Stimulated activated CD8-positive, alpha-beta memory T cell treated with anti-CD3 and anti-CD28 coated beads, Interleukin-12 subunit alpha, Interleukin-12 subunit beta, amount 100 ng/mL, for 4 hours (primary cell): Measurements from ENCODE around the gene SYNPR.

ENCODE experiments used
- DNase-seq: peaks from one replicate; pipeline ENCODE4 v3.0.0-alpha.2; 2020; ENCODE audit warnings: low read depth

SYNPR gene

DNA sequence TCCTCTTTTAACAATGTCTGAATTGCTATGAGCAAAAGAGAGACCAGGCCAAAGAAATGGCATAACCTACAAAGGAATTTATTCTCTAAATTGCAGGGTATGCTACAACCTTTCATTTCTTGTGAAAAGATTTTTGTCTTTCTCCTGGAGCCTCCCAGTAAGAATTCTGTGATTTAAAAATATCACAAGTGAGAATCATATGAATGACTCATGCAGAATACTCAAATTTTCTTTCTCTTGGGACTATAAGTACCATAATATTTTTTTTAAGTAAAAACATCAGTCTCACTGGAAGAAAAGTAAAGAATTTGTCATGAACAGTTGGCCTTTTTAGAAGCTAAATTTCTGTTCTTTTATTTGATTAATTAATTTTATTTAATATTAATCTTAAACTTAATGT lies 26.3 kb downstream of the SYNPR start:
- DNase-seq, result no peak

DNA sequence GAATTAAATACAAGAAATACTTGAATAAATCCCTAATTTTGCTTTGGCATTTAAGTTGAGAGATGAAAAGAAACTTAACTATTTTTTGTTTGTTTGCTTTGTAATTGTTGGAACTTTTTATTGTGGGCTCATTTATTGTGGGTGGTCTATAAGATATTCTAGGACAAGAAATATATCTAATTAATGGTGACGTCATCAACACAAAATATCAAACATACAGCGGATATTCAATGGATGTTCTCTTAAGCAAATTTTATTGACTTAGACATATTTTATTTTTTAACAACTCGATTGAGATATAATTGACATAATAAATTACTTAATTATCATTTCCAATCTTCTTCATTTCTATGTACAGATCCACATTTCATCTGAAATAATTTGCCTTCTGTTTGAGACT lies 30.0 kb downstream of the SYNPR start:
- no peak for DNase-seq

DNA sequence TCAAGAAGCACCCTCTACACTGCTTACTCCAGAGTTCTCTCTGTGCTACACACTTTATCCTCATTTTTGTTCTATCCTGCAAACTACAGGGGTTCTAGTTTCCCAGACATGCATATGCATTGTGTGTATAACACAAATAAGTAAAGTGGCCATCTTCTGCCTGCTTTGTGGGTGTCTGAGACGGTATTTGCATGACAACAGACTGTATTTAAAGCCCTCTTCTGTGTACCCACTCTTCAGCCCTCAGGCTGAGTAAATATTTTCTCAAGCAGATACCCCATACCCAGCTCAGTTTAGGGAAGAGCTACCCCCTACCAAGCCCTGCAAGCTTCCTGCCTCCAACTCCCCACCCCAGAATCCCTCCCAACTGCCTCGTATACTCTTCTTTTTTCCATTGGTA lies 31.7 kb downstream of the SYNPR start:
- DNase-seq, result no peak

DNA sequence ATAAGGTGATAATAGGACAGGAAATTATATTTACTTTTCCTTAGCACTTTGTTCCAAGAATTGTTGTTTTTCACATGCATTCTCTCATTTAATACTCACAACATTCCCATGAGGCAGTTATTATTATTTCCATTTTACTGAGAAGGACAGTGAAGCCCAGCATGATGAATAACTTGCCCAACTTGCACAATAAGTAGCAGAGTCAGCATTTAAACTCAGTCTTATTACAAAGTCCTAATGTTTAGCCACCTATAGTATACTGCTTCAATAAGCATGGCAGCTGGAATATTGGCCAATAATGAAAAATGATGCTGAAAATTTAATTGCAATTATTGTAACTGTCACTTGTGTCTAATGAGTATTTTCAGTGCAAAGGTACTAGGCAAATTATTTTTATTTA lies 45.7 kb downstream of the SYNPR start:
- DNase-seq, result no peak

DNA sequence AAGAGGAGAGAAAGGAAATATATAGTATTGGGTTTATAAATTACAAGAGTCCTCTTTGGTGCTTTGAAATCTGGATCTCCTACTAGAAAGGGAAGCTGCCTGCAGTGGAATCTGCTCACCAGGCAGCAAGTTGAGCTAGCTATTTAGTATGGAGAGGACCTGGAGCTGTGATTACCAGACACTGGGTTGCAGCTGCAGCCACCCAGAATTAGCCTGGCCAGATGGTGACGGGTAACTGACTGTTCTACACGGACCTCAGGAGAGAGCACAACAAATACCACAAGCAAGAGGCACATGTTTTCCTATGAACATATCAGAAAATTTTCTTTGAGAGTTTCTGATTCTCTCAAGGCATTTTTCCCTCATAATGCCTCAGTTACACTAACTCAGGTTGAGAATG lies 46.5 kb downstream of the SYNPR start:
- DNase-seq, result no peak

DNA sequence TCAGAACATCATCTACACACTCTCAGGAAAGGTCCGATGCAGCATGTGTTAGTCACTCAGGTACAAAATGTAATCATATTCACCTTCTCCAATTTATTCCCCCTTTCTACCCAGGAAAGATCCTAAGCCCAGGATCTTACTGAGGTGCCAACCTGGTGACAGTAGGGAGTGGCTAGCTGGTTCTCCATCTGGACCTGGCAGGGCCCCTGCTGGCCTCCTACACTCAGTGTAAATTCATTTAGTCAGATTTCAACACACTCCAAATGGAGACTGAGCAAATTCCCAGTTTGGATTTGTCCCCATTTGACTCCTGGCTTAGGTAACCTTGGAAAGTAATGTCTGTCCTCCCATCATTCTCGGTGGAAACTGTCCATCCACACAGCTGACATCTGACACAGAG lies 47.3 kb downstream of the SYNPR start:
- DNase-seq, result no peak

DNA sequence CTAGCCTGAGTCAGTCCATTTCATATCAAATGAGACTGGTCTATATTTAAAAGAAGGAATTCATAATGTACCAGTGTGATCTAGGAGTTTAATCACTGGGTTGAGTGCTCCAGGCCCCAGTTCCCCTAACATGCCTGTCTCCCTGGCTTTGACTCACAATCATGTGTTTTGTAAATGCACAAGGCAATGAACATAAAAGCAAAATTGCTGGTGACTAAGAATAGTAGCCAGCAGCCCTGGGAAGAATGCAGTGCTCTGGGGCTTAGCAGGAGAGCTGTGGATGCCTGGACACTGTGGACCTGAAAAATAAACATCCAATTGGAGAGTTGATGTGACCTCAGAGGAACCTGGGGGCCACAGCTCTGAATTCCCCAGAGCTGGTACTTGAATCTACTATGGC lies 50.3 kb downstream of the SYNPR start:
- DNase-seq, result no peak

DNA sequence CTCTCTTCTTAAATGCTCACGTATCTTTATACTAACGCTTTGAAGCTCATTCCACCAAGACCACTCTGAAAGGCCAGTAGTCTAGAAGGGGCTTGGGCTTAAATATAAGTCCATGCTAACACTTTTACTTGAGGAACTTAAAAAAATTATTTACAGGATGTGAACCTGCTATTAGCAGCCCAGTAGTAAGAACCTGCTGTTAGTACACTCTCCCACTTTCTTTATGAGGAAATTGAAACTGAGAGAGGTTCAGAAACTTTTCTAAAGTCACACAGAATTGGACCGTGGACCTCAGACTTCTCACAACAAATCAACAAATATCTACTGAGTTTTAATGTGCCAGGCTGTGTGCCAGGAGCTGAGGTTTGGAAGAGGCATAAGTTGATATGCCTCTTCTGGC lies 53.4 kb downstream of the SYNPR start:
- no peak for DNase-seq

DNA sequence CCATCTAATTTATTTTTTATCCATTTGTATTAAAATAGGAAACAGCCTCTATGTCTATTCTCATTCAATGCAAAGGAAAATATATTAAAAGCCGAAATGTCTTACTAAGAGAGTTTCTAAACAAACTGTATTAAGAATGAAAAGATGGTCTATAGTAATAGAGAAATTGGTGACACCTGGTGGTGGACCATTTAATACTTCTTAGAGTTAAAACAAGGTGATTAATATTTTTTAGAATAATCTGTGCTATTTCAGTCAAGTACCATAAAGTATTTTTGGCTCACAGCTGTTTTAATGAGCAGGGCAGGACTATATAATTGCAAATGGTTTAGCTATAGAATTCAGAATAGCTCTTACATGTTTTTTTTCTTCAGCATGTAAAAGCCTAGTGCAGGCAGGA lies 55.7 kb downstream of the SYNPR start:
- DNase-seq, result no peak

DNA sequence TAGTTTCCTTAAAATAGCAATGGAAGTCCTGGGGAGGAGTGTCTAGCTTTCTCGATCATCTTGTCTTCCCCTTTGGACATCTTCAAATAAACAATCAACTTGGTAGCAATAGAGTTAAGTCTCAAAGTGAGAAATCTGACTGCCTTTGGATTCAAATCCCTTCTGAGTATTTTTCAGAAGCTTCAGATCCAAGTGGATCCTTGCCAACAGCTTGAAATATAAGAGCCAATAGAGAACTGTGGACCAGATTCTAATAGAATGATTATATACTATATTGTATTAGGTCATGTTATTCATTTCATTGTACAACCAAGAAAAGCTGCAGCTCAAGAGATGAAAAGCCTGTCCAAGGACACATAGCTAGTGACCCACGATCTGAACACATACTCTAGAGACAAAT lies 60.2 kb downstream of the SYNPR start:
- no peak for DNase-seq

DNA sequence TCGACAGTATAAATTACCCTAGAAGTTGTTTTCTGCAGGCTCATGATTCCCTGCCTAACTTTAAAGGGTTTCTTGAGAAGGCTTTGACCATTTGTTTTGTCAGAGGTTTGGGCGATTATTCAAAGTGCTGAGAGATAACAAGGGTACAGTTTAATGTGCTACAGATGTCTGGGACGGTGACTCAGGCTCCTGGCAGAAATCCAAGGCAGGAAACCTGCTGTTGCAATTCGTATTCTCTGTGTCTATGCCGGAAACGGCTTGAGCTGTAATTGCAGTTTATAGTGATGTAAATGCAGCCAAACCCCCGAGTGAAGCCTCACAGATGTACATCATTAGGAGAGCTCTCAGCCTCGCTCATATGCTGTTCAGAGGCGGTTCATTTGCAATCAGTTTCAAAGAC lies 65.6 kb downstream of the SYNPR start:
- DNase-seq, result no peak

DNA sequence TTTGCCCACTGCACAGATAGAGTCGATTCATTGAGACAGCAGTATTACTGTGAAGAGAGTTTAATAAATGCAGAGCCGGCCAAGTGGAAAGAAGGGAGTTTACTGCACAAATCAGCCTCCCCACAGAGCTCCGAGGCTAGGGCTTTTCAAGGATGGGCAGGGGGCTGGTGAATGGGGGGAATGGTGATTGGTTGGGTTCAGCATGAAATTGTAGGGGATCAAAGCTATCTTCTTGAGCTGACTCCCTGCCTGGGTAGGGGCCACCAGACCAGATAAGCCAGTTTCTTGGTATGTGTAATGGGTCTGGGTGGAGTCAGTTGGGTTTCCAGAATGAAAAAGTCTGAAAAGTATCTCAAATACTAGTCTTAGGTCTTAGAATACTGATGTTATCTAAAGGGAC lies 66.6 kb downstream of the SYNPR start:
- DNase-seq, result no peak

DNA sequence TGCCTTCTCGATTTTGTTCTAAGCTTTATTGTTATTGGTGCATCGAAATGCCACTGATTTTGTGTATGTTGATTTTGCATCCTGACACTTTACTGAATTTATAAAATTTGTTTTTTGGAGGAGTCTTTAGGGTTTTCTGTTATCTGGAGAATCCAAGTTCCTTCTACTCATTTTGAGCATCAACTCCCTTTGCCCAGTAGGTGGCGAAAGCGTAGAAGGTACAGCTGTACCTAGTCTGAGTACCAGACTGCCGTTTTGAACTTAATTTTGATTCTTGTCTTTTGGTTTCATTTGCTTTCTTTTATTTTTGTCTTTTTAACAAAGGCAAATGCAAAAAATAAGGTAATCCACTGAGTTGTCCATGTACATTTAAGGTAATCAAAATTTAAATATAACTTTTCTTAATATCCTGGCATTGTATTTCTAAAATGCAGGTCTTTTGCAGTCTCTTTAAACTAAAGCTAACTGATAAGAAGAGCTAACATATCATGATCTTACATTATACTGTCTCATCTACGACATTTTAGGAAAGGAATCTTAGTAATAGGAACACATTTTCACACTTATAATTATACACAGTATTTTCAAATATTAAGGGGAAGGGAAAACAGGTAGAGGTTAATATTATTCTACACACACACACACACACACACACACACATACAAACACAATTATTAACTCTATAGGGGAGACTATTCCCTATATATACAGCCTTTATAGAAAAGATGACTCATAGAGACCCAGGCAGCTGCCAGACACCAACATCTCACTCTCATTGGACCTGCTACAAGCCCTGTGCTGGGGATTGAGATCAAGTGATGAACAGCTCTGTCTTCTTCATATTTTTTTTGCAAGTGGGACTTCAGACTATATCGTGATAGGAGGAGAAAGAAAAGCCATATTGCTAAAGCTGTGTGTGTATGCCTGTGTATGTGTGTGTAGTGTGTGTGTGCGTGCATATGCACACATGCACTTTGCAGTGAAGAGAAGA lies 71.8 kb downstream of the SYNPR start:
- DNase-seq, result no peak

DNA sequence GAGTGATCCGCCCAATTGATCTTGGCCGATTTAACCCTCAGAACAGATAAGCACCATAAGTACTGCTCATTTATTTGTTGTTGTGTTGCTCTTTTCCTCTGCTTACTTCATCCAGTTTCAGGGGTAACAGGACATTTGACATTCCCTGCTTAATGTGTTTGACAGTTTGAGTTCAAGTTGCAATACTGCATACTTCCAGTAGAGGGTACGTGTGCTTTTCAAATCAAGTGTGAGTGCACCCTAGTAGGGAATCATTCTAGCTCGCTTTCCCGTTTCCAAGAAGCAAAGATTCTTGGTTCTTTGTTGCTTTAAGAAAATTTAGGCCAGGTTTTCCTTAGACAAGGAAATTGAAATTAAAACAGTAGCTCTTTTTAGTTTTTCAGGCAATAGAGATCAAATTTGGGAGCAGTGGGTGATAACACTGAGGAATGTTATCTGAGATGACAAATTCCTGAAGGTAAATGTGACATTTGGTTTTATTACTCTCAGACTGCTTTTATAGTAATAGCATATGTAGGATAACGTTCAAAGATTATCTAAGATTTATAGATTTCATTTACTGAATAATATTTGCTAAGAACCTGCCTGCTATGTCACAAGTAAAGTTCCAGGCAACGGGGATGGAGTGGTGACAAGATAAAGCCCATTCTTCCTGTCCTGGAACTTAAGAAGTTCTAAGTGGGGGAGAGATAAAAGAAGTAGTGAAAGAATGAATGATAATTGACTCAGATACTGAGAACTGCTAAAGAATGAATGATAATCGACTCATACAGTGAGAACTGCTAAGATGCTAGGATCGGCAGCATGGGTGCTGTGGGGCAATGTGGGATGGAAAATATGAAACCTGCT lies 73.3 kb downstream of the SYNPR start:
- DNase-seq, result no peak

DNA sequence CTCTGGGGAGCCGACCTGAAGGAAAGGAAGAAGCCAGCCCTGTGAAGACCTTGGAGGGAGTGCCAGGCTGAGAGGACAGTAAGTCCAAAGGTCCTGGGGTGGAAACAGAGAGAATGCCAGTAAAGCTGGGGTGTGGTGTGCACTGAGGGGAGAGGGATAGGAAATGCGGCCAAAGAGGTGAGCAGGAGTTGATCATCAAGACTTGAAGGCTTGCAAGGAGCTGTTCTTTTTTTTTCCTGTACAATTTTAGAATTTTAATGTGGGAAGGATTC lies 73.8 kb downstream of the SYNPR start:
- no peak for DNase-seq

DNA sequence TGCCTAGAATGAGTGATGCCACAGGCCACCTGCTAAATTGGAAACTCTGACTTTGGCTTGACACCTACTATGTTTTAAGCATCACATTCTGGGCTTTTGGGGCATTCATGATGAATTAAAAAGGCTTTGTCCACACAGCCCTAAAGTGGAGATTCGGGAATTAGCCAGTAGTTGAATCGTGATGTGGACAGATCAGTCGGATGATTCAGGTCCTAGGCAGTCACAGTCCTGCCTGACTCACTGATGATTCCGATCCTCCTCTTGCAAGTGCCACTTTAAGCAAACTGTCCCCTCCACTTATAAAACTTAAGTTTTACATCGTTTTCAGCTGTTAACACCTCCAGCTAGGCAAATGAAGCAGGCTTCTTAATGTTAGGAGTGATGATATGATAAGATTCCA lies 75.3 kb downstream of the SYNPR start:
- no peak for DNase-seq

DNA sequence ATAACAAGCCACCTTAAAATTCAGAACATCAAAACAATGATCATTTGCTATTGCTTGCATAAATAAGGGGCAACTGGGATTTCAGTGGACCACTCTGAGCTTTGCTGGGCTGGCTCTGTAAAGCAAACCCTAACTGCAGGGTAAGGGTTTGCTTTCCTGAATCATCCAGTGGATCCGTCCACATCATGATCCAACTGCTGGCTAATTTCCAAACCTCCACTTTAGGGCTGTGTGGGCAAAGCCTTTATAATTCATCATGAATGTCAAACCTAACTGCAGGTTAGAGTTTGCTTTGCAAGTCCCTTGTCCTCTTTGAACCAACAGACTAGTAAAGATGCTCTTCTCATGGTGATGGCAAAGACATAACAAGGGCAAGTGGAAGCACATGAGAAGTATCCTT lies 76.1 kb downstream of the SYNPR start:
- DNase-seq, result no peak

DNA sequence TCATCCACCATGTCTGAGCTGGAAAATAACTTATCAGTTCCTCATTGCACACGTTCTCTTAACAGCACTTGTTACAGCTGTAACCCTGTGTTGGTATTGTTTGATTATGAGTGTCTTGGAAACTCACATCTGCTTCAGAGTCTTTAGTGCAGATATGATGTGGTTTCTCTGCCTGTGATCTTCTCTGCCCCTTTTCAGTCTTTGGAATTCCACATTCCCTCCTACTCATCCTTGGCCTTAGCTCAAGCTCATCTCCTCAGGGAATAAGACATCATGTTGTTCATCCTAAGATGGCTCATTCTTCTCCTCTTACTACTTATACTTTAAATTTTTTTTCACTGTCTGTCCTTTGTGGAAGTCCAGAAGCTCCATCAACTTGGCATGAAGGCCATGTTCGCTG lies 77.7 kb downstream of the SYNPR start:
- DNase-seq, result no peak

DNA sequence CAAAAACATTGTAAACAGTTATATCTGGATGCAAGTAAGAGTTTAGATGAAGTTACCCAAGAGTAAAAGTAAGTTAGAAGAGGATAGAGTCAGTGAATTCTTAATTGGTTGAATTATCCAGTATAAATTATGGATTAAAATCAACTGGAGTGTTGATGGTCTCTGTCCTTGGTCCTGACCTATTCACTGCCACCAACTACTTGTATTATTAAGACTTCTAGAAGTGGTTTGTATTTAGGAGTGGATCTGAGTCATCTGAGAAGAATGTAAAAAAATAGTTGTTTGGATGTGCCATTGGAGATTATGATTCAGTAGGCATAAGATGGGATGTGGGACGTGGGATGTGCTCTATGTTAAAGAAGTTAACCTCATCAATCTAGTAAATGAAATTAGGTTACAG lies 86.4 kb downstream of the SYNPR start:
- DNase-seq, result no peak

DNA sequence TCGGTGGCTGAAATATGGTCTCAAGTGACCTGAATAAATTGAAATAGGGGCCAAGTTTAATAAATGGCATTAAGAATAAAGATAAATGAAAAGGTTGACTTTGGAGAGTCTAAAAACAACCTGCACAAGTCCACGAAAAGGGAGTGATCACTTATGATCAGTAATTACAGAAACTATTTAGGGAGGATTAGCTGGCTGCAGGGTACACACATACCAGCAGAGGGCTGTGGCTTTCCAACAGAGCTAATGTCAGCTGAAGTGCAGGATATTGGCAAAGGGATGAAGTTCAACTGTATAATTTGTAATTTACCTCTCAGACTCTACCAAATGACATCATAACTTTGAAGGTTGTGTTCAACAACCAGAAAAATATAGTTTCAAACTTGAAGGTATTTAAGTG lies 86.8 kb downstream of the SYNPR start:
- DNase-seq, result no peak

DNA sequence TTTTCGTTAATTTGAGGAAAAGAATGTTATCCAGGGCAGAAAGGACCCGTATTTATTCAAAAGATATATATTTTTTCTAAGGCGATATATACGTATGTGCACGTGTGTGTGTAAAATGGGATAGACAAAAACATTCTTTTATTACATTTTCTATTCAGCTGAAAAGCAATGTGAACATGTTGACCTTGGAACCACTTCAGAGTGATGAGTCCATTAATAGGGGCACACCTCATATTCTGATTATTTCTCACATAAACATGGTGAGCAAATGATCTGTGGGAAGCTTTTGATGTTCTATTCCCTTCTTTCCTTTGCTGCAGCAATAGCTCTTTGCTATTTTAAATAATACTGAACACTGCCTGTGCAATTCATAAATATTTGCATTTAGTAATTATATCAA lies 87.6 kb downstream of the SYNPR start:
- DNase-seq, result no peak

DNA sequence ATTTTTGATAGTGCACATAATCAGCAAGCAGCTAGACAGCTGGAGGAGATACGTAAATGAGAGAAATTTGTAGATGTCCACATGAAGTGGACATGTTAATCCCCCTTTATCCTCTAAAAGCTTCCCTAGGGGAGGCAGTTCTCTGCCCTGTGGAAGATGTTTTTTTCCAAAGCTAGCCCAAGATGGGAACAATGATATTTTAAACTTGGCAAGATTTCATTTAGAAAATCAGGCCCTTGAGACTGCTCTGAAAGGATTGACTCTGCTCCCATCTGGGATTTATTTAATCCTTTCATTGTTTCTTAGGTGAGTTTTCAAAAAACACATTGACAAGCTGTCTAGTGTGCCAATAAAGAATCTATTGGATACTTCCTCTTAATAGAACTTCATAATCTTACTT lies 92.0 kb downstream of the SYNPR start:
- no peak for DNase-seq

DNA sequence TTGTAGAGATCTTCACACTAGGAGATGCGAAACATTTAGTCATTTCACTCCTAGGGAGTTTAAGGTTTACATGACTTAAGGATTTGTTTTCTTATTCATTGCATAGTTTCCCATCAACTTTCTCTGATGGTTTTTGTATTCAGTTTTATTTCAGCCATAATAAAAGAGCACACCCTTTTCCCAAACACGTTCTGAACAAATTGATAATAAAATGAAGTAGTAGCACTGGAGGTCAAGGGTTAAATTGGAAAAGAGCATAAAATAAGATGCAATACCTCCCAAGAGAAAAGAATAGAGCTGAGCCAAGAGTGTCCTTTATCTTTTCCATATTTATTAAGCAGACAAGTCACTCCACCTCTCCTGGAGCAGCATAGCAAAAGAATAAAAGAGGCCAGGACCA lies 104.9 kb downstream of the SYNPR start:
- DNase-seq, result no peak

DNA sequence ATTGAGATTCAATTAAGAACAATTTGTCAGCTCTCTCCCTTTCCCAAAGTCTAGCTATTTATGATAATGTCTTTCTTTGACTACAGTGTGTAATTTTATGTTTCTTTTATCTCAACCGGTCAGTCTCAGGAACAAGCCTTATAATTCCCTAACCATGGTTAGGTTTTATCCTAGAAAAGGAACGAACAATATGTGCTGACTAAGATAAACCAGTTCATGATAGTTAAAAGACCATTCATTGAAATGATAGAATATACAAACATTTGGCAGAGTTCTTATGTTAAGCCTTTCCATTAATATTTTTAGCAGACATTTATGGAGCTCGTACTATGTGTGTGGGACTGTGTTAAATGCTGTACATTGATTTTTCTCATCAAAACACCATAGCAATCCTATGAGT lies 106.3 kb downstream of the SYNPR start:
- DNase-seq, result no peak
